Skeletal muscle cell (primary cell): ENCODE measurements around the gene PON3.

Experiments used
- DNase-seq: peaks from one replicate; pipeline ENCODE4 v3.0.0-alpha.2; 2010; ENCODE audit warnings: low read depth
- H3K4me3 ChIP-seq: 2 replicates; pipeline ENCODE4 v1.5.1; 2011; ENCODE audit warnings: low read depth, mild to moderate bottlenecking, control low read depth, low read length, moderate library complexity

PON3 gene

DNA sequence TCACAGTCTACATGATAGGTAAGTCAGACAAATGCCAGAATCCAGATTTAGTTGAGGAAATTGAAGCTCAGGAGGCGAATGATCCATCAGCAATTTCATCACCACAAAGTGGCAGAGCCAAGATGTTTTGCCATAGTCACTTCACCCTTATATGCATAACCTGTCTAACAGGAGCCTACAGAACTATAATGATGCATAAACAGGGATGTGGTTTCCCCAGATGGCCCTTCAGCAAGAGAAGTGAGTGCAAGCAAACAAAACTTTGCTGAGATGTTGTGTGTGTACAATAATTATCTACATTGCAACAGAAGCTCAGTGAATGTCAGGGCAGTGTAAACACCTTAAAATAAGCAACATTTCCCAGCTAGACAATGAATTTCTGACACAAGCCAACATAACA lies 28.6 kb downstream of the PON3 start:
- no peak for DNase-seq
- no peak overlapping the region for H3K4me3 ChIP-seq

DNA sequence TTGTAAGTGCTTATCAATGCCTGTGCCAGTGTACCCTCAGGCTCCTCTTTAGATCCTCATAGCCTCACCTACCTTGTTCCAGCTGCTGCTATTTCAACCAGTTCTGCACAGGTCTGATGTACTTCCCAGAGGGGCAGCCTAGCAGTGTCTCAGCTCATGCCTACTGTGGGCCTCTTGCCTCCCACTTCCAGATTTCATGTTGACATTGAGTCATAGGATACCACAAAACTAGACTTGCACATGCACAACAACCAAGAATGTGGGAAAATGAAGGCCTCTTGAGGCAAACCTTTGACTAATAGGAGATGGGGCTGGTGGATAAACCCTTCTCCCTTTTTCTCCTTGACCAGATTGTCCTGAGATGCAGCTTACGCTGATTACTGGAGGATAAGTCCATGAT lies 31.0 kb downstream of the PON3 start:
- DNase-seq, result peak; percentile 39
- H3K4me3 ChIP-seq, result no peak overlapping the region

DNA sequence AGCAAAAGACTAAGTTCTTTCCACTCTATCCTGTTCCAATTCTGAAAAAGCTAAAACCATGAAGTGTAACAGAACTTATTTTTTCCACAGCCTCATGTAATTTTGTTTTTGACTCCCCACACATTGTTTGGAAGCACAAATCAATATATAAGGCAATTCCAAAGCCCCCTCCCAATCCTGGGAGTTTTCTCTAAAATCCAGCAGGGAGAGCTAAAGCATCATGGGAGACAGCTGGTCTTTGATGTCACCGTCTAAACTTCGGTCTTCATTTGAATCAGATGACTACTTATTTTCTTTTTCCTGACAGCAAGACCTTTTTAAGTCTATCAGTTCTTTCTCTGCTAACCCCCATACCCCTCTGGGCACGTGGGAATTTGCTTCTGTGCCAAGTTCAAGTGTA lies 38.6 kb downstream of the PON3 start:
- DNase-seq, result no peak
- no peak overlapping the region for H3K4me3 ChIP-seq

DNA sequence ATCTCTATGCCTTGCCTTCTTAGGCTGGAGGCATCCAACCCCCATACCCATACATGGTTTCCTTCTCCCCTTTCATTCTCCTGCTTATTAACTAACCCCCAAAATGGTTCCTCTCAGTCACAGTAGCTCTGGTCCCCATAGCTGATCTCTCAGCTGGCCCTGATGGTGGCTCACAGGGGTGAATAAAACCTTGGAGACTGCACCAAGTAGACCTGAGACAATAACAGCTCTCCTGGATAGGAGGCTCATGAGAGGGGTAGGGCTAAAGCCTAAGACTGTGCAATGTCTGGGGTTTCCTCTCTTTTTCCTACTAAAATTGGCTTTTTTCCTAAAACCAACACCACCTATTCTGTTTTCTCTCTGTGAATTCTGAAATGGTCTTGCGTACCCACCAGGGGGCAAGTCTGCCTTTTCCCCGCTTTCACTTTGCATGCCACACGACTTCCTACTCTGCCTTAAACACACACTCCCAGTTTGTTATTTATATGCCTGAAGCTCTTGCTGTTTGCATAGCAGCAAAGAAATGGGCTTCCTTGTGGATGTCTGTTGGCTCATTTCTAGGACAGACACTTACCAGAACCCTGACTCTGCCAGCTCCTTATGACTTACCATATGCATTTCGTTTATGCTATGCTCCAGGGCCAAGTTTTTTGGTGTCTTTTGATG lies 53.4 kb downstream of the PON3 start:
- no peak for DNase-seq
- no peak overlapping the region for H3K4me3 ChIP-seq

DNA sequence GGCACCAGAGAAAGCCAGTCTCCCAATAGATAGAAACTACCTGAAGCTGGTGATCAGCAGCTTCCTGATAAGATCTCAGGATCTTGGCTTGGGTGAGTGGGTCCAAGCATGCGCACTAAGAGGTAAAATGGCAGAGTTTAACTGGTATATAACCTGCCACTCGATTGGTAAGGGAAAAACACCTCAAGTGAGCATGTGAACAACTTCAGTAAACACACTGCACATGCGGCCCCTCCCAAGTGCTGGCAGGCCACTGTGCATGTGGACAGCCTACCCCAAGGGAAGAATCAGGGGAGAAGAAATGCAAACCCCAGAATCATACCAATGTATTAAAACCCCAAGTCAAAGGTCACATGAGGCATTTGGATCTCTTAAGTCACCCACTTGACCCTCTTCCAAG lies 54.1 kb downstream of the PON3 start:
- H3K4me3 ChIP-seq, result no peak overlapping the region
- DNase-seq, result no peak

DNA sequence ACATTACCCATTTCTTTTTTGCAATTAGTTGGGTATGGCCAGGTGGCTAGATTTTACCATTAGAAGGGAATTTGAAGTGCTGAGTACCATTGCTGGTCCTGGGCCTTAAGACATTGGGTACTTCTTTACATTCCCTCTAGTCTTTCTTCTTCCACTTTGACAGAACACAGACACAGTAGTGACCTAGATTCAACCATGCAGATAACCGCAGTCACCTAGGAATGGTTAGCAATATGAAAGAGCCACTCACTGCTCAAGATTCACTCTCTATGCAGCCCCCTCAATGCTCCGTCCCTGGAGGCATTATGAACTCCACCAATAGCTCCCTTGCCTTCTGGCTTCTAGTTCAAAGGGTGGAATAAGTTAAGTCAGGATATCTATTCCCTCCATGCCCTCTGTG lies 55.7 kb downstream of the PON3 start:
- no peak overlapping the region for H3K4me3 ChIP-seq
- DNase-seq, result no peak

DNA sequence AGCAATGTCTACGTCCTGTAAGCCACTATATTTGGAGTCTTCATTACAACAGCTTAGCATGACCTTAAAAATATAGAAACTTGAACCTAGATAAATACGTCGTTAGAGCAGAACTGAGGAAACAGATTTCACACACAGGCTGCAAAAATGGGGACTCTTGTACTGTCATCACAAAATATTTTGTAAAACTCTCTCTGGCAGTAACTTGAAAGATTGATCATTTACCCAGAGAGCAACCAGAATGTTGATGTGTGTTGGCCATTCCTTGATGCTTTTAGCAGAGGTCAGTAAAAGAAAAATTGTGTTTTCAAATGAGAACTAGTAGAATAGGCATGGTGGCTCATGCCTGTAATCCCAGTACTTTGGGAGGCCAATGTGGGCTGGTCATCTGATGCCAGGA lies 57.3 kb downstream of the PON3 start:
- no peak overlapping the region for H3K4me3 ChIP-seq
- DNase-seq, result no peak

DNA sequence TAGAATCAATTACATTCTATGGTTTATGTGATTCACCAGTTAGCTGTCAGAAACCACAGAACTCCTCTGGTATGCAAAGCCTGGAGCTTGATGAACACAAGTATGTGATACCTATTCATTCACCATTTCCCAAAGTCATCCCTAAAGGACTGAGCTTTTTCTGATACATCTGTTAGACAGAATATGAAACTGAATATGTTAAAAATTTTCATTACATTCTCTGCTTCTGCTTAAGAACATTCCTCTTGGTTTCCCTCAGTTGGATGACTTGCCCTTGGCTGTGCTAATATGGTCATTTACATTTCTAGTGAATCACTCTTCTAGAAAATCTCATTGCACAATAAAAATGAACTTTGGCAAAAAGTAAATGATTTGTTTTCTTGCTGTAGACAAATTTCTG lies 61.1 kb downstream of the PON3 start:
- peak; percentile 57 for DNase-seq
- H3K4me3 ChIP-seq, result no peak overlapping the region

DNA sequence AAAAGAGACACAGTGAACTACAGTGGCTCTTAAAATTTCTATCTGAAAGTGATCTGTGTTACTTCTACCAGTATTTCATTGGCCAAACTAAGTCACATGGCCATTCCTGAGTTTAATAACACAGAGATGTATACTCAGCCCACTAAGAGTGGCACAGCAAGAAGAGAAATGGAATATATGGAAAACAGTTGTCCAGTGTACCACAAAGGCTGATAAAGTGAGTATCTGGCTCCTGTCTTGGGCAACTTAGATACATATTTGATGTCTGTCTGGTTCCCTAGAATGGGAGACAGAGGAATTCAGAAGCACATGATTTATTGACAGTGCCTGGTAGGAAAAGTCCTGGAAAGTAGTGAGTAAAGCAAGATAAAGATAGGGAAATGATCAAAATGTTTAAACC lies 61.7 kb downstream of the PON3 start:
- H3K4me3 ChIP-seq, result no peak overlapping the region
- DNase-seq, result no peak

DNA sequence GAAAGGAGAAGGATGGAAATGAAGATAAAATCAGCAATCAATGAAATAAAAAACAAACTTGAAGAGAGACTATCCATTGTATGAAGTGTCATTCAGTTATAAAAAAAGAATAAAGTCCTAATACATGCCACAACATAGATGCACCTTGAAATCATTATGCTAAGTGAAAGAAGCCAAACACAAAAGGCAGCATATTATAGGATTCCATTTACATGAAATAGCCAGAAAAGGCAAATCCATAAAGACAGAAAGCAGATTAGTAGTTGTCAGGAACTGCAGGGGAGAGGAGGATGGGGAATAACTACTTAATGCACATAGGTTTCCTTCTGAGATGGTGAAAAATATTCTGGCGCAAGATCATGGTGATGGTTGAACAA lies 65.2 kb downstream of the PON3 start:
- H3K4me3 ChIP-seq, result peak overlapping the region; percentile 28

DNA sequence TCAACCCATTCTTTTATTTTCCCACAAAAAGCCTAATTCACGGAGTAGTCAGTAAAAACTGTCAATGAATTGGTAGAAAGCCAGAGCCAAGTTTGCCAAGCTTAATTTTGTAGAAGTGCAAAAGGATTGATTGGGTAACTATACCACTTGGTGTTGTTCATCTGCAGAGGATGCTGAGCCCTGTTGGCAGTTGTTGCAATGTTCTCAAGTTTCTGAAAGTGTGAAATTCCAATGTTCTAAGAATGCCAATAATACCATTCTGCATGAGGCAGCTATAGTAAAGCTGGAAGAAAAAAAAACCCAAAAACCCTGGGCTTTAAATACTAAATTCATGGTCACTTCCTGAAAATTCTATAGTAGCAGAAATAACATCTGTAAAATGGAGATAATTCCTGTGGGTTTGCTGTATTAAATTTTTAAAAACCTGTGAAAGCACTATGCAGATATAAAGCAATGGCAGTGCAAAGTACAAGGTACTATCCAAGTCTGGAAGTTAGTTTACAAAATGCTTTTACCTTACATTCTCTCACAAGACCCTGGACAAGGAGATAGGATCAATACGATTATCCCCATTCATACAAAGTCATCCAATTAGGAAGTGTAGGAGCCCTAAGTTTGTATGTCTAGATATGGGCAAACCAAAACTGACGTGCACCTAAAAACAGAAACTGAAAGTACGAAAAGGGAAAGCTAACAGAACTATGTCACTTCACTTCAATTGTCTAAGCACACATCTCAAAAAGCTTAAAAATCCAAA lies 65.8 kb downstream of the PON3 start:
- peak overlapping the region; percentile 28 for H3K4me3 ChIP-seq
- peak; percentile 33 for DNase-seq

More for the DNA sequence above, 65.2 kb downstream of the PON3 start:
- DNase-seq, result no peak

DNA sequence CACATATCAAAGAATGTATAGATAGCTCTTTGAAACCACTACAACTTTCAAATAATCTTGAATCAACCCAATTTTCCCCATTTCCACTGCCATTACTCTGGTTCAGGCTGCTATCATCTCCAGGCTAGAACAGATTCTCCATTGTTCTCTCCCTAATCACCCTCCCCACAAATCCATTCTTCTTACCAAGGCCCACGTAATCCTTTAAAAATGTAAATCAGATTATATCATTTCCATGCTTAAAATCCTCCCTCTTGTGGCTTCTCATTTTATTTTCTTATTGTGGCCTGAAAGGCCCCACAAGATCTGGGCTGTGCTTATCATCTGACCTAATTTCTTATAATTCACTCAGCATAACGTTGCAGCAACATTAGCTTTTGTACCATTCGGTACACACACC lies 68.8 kb downstream of the PON3 start:
- no peak for DNase-seq
- no peak overlapping the region for H3K4me3 ChIP-seq

DNA sequence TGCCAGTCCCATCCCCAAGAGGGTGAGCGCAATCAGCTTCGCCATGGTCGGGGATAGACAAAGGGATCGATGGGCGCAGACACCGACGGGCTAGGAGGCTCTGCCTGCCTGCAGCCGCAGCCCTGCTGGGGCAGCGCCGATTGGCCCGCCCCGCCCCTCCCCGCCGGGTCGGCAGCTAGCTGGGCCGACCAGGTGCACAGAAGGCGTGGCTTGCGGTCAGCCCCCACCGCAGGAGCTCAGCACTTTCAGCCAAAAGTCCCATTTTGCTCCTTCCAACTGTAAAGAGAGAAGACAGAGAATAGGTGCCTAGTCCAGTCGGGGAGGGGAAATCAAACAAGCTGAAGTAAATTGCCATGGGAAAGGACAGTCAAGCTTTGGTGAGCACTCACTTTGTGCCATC lies 71.7 kb downstream of the PON3 start, which contains the start of gene PON1:
TSS of gene PON1 (minus strand) at position 102 of the 400 bp plus-strand sequence. CDS start at position 45, 57 bp downstream.
- DNase-seq, result no peak

DNA sequence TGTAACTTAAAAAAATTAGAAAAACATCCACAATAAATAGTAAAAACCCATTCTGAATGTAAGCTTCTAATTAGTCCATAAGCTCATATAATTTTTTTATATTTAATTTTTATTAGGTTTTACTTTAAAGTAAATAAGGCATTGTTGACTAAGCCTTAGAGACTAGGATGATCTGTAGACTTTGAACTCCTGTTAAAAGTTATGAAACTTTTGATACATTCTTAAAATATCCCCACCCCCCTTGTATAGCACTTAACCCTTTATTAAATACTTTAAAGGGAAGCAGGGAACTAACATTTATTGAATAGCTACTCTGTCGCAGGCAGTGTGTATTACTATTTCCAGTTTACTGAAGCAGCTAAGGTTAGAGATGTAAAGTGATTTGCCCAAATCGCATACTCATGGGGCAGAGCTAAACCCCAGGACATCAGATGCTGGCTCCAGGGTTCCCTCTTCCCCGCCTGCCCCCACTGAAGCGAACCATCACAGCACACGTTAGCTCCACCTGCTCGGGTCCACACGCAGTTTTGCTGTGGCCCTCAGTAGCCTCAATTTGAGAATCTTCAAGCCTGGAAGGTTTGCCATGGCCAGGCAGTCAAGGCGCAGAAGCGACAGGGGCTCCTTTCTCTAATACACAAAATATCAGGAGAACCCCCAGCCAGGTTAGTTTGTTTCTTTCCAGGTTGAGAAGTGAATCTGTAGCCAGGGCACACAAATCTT lies 72.6 kb downstream of the PON3 start:
- DNase-seq, result no peak
- H3K4me3 ChIP-seq, result no peak overlapping the region

More for the DNA sequence above, 71.7 kb downstream of the PON3 start, which contains the start of gene PON1:
- no peak within 1 kb of the TSS for H3K4me3 ChIP-seq

DNA sequence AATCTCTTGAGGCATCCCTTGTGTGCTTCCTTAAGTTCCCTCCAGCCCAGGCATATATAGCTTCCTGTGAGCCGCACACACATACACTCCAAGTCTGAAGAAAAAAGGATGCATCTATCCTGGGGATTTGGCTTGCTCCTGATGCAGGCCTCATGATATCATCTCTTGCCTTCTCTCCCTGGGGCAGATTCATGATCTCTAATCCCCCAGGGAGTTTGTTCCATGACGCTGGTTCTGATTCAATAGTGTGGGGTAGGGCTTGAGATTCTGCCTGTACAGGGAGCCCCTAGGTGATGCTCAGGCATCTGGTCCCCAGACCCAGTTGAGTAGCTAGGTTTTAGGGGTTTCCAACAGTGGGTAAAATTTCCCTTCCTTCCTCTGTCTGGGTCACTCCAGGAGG lies 73.3 kb downstream of the PON3 start:
- DNase-seq, result no peak
- no peak overlapping the region for H3K4me3 ChIP-seq

DNA sequence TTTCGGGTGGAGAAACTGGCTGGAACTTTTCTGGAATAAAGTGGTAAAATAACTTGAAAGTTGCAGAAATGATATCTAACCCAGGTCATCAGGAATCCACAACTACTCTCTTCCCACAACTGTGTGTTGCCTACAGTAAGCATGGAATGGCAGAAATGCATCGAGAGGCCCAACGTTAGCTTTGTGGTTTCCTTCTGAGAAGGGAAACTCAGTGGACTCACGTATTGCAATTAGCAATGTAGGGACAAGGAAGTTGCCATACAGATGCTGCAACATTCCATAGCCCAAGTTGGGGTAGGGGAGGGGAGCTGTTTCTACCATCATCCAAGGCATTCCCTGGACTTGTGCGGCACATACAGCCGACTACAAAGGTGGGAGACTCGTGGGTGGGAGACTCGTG lies 73.8 kb downstream of the PON3 start:
- DNase-seq, result no peak
- no peak overlapping the region for H3K4me3 ChIP-seq

DNA sequence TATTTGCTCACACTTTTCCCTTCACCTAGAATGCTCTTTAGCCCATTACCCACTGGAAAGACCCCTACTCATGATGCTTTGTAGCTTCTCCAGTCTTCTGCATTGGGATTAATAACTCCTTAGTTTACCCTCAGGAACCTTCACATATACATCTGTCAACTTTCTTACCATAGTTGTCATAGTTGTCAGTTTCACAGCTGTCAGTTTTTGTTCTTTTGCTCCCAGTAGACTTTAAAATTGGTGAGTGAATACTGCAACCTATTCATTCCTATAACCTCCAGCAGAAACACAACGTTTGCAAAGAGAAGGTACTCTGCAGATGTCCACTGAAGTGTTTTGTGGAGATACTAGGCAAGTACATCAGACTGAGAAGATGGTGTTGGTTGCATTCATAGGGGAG lies 74.5 kb downstream of the PON3 start:
- no peak for DNase-seq
- no peak overlapping the region for H3K4me3 ChIP-seq

DNA sequence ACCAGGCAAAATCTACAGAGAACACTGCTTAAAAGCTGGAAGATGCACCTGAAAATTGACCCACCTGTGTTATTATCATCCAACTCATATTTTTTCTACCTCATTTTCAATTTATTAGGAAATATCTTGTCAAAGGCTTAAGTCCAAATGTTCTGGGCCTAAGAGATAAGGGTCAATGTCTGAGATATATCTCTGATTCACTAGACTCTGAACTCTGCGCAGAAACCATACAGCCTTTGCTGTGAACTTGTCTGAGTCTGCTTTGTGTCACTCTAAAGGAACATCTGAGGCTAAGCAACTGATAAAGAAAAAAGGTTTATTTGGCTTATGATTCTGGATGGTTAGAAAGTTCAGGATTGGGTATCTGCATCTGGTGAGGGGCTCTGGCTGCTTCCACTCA lies 75.5 kb downstream of the PON3 start:
- DNase-seq, result no peak

DNA sequence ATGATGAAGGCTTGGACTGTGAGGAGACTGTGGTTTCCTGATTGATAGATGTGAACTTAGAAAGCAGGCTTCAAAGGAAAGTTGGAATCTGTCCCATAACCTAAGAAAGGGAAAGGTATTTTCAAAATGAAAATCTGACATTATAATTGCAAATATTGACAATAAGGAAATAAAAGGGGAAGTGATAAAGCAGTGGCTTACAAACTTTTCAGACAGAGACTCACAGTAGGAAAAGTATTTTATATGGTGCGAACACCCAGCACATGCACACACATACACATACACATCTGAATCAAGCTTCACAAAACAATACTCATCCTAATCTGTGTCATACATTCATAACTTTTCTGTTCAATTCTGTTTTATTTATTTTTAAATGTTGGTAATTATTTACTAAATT lies 76.6 kb downstream of the PON3 start:
- no peak overlapping the region for H3K4me3 ChIP-seq
- no peak for DNase-seq

More for the DNA sequence above, 75.5 kb downstream of the PON3 start:
- H3K4me3 ChIP-seq, result no peak overlapping the region

DNA sequence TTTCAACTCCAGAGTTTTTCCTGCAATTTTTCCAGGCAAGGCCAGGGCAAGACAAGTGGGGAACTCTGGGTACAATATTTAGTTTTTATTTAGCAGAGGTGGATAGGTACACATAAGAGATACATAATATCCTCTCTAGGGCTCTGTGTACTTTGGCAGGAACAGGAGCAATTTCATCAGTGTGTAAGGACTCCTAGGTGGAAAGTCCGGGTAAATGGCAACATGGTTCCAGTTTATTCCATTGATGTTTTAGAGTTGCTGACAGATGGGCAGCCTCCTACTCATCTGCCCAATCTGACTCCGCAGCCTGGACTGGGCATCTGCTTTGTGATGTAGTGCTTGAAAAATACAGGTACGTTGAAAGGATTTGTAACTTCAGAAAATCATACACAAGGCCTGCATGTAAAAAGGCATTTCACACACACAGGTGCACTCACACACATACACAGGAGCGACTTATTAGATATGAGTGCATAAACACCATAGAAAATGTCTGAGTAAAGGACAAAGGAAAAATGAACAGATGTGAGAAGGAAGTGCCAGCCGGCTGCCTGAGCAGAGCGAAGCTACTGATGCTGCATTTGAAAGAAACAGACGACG lies 77.6 kb downstream of the PON3 start:
- H3K4me3 ChIP-seq, result no peak overlapping the region
- DNase-seq, result no peak
